A549 (cell line): ENCODE measurements around the gene PDZD11. TPM values are rescaled to one million over a fixed set of nuclear protein-coding genes. Genes with fewer than 3 reads are reported as not detected.

Experiments
- ATAC-seq, 2 experiments: fragments of 200-7000 bp in 1 of 2; fragments of >200 bp in 1 of 2; cut with Nextera tagmentation in 1 of 2; cut with Tn5 transposase in 1 of 2; 3 replicates each; pipeline versions ENCODE4 v1.8.0 to v1.9.1; 2018 to 2020; ENCODE audit warnings: mild to moderate bottlenecking in 1 of 2, moderate library complexity in 1 of 2
- CTCF ChIA-PET: fragments of 300-600 bp; sonication (Branson Sonifier 250); formaldehyde crosslinking; extraction: SDS; loops from one replicate; lab custom pipeline; 2021; ENCODE audit warnings: antibody characterized with exemption, inconsistent platforms; lab: Yijun Ruan, JAX
- POLR2A ChIA-PET: fragments of 350-600 bp; formaldehyde crosslinking; extraction: SDS; loops from one replicate; lab custom pipeline; 2021; ENCODE audit warnings: antibody characterized with exemption, inconsistent platforms; lab: Yijun Ruan, JAX
- DNase-seq, 2 experiments: peaks; one replicate each; pipeline versions ENCODE4 v3.0.0 to v3.0.0-alpha.2; 2011 to 2016; ENCODE audit warnings: low read depth in 1 of 2, low spot score in 1 of 2
- FAIRE-seq: peaks from 2 replicates; lab custom pipeline; 2011; peaks lifted over from hg19 to GRCh38; lab: Jason Lieb, UNC
- H3K27ac ChIP-seq, 2 experiments: fragments of >200 bp; sonication (Bioruptor Twin); formaldehyde crosslinking; 3 replicates each; pipeline ENCODE4 v1.5.1; 2016 to 2017
- H3K4me1 ChIP-seq: fragments of >200 bp; sonication (Bioruptor Twin); formaldehyde crosslinking; 3 replicates; pipeline ENCODE4 v1.6.1; 2016
- H3K4me2 ChIP-seq: fragments of >200 bp; sonication (Bioruptor Twin); formaldehyde crosslinking; 3 replicates; pipeline ENCODE4 v1.6.1; 2016
- H3K4me3 ChIP-seq: fragments of >200 bp; sonication (Bioruptor Twin); formaldehyde crosslinking; 3 replicates; pipeline ENCODE4 v1.5.1; 2016
- H3K9me3 ChIP-seq: fragments of >200 bp; sonication (Bioruptor Twin); formaldehyde crosslinking; 3 replicates; pipeline ENCODE4 v1.6.1; 2016
- BHLHE40 ChIP-seq: IDR thresholded peaks from 2 replicates; pipeline ENCODE4 v1.6.1; 2012; ENCODE audit warnings: low read depth, low read length, inconsistent platforms
- CBX8 ChIP-seq: fragments of 200-600 bp; sonication (generic); IDR thresholded peaks from 2 replicates; pipeline ENCODE4 v1.6.1; 2016
- CHD2 ChIP-seq: fragments of 150-350 bp; IDR thresholded peaks from 2 replicates; pipeline ENCODE4 v1.6.1; 2014; ENCODE audit warnings: low read length; ENCODE audit not compliant: partially characterized antibody
- EHF ChIP-seq: fragments of 250-450 bp; sonication (Bioruptor Pico); IDR thresholded peaks from 2 replicates; pipeline ENCODE4 v1.5.0; 2020; ENCODE audit warnings: mild to moderate bottlenecking
- EHMT2 ChIP-seq: fragments of 200-600 bp; sonication (generic); IDR thresholded peaks from 2 replicates; pipeline ENCODE4 v1.6.1; 2016; ENCODE audit warnings: antibody characterized with exemption, low read depth, mild to moderate bottlenecking, moderate library complexity
- ELK1 ChIP-seq: fragments of 150-350 bp; IDR thresholded peaks from 2 replicates; pipeline ENCODE4 v1.6.1; 2014; ENCODE audit warnings: low read depth, mild to moderate bottlenecking, low read length
- EP300 ChIP-seq, 2 experiments: fragments of >200 bp; sonication (Bioruptor Twin); formaldehyde crosslinking; IDR thresholded peaks; 2 replicates in 1 of 2; 3 replicates in 1 of 2; pipeline ENCODE4 v1.6.1; 2016 to 2017
- FOSB ChIP-seq: fragments of 250-450 bp; sonication (Bioruptor Pico); IDR thresholded peaks from 2 replicates; pipeline ENCODE4 v1.5.0; 2020; ENCODE audit warnings: mild to moderate bottlenecking, moderate library complexity
- HDAC2 ChIP-seq: fragments of 200-600 bp; sonication (generic); IDR thresholded peaks from 2 replicates; pipeline ENCODE4 v1.6.1; 2016
- HOXA7 ChIP-seq: fragments of 250-450 bp; sonication (Bioruptor Pico); IDR thresholded peaks from 2 replicates; pipeline ENCODE4 v1.5.0; 2020; ENCODE audit warnings: mild to moderate bottlenecking, moderate library complexity
- JUNB ChIP-seq: fragments of >200 bp; sonication (Bioruptor Twin); formaldehyde crosslinking; IDR thresholded peaks from 2 replicates; pipeline ENCODE4 v1.6.1; 2016
- MAFK ChIP-seq: fragments of 450-650 bp; IDR thresholded peaks from 2 replicates; pipeline ENCODE4 v1.6.1; 2014; ENCODE audit not compliant: partially characterized antibody
- MAZ ChIP-seq: fragments of 150-350 bp; IDR thresholded peaks from 2 replicates; pipeline ENCODE4 v1.6.1; 2014; ENCODE audit warnings: antibody characterized with exemption, low read depth, low read length, borderline replicate concordance
- MYC ChIP-seq: IDR thresholded peaks from 2 replicates; pipeline ENCODE4 v1.6.1; 2012; ENCODE audit warnings: mild to moderate bottlenecking, inconsistent platforms, low read length, improper control_type of control experiment, borderline replicate concordance
- NPAS2 ChIP-seq: fragments of 250-450 bp; sonication (Bioruptor Pico); IDR thresholded peaks from 2 replicates; pipeline ENCODE4 v1.8.0; 2022; ENCODE audit warnings: mild to moderate bottlenecking, moderate library complexity, borderline replicate concordance
- NR3C1 ChIP-seq: fragments of >200 bp; sonication (Bioruptor Twin); formaldehyde crosslinking; IDR thresholded peaks from 3 replicates; pipeline ENCODE4 v1.6.1; 2017
- POLR2A ChIP-seq: IDR thresholded peaks from 2 replicates; pipeline ENCODE4 v1.6.1; 2012; ENCODE audit warnings: mild to moderate bottlenecking, low read length
- RARB ChIP-seq: fragments of 250-450 bp; sonication (Bioruptor Pico); IDR thresholded peaks from 2 replicates; pipeline ENCODE4 v1.8.0; 2021; ENCODE audit warnings: mild to moderate bottlenecking, moderate library complexity
- RCOR1 ChIP-seq: fragments of 150-350 bp; IDR thresholded peaks from 2 replicates; pipeline ENCODE4 v1.6.1; 2014; ENCODE audit warnings: antibody characterized with exemption, low read length, low read depth
- RFX5 ChIP-seq: fragments of 450-650 bp; IDR thresholded peaks from 2 replicates; pipeline ENCODE4 v1.7.1; 2014; ENCODE audit warnings: antibody characterized with exemption, mild to moderate bottlenecking, moderate library complexity
- ZC3H11A ChIP-seq: fragments of 450-650 bp; IDR thresholded peaks from 2 replicates; pipeline ENCODE4 v1.6.1; 2014; ENCODE audit warnings: antibody characterized with exemption, mild to moderate bottlenecking
- ZFP36 ChIP-seq: fragments of 450-650 bp; IDR thresholded peaks from 2 replicates; pipeline ENCODE4 v1.6.1; 2014; ENCODE audit warnings: borderline replicate concordance; ENCODE audit not compliant: partially characterized antibody
- ZSCAN20 ChIP-seq: fragments of 250-450 bp; sonication (Bioruptor Pico); IDR thresholded peaks from 2 replicates; pipeline ENCODE4 v1.8.0; 2022; ENCODE audit warnings: mild to moderate bottlenecking, moderate library complexity
- WGBS: methylation state at CpG from one replicate; pipeline ENCODE4 v1.1.6; 2017; ENCODE audit errors: missing lambda C conversion rate; 5-methylcytosine and 5-hydroxymethylcytosine counted together
- polyA plus RNA-seq, 4 experiments: library from polyadenylated mRNA; depleted of rRNA in 3 of 4; stranded (reverse); fragments of >200 nt; fragmentation: RNase III in 1 of 4; extraction: RNeasy Plus Mini Kit Qiagen cat#74134 plus additional on column Dnase treatment in 1 of 4; gene quantifications; 2 replicates in 3 of 4; 3 replicates in 1 of 4; pipeline ENCODE4 v1.2.3, GENCODE V29; 2011 to 2017
- TF ChIP-seq, protein P1 (sequence below): IDR thresholded peaks from 2 replicates; pipeline ENCODE4 v1.6.1; 2012
- TF ChIP-seq, protein P2 (sequence below): fragments of 250-450 bp; sonication (Bioruptor Pico); IDR thresholded peaks from 2 replicates; pipeline ENCODE4 v1.5.0; 2021; ENCODE audit warnings: mild to moderate bottlenecking, moderate library complexity, borderline replicate concordance
- TF ChIP-seq, protein P3 (sequence below): fragments of 250-450 bp; sonication (Bioruptor Pico); IDR thresholded peaks from 2 replicates; pipeline ENCODE4 v1.5.0; 2020; ENCODE audit warnings: low read depth, mild to moderate bottlenecking, moderate library complexity
- TF ChIP-seq, protein P4 (sequence below): fragments of >200 bp; sonication (Bioruptor Twin); formaldehyde crosslinking; IDR thresholded peaks from 2 replicates; pipeline ENCODE4 v1.6.1; 2016
- TF ChIP-seq, protein P5 (sequence below): IDR thresholded peaks from 2 replicates; pipeline ENCODE4 v1.6.1; 2012; ENCODE audit warnings: low read depth, borderline replicate concordance
- TF ChIP-seq, protein P6 (sequence below): IDR thresholded peaks from 2 replicates; pipeline ENCODE4 v1.6.1; 2012

PDZD11 gene
- polyA plus RNA-seq, 2 of the 4 experiments (the other 2 are of a cell fraction) = 78.5 to 133 TPM

DNA sequence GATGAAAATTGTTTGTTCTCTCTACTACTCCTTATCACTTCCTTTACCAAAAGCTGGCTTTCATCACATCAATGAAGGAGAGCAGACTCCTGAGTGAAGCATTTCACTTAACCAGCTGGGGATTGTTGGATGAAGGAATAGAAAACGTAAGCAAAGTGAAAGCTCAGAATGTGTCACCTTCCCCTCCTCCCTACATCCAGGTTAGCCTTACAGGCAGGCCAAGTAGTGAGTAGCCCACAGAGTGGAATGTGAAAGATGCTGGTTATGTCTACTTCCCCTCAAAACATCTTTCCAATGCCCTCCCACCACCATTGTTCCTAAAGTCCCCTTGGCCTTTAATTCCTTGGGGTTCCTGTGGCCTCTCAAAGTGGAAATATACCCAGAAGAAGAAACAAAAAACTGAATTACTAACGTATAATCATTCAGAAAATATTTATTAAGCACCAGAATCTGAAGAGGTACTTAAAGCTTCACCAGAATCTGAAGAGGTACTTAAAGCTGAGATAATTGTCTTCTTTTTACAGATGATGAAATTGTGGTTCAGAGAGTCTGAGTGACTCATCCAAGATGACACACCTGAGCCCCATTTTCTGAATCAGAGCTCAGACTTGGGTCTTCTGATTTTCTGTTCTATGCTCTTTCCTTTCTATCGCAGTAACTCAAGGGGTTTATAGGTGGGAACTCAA, 36.2 kb downstream of the PDZD11 start:
- H3K4me2 ChIP-seq = no peak overlapping the region
- no peak overlapping the region for H3K4me3 ChIP-seq
- ATAC-seq (no peak), FAIRE-seq (no peak), DNase-seq (no peak)
- POLR2A ChIA-PET = interaction anchor here (1.3 kb wide), 1 partner anchor 120 kb away, joined by 4 read pairs; the partner anchor contains the start of gene IGBP1
- WGBS = 52% methylated on average over 3 of the region's 3 CpGs
- peaks cover 5% of the 10 kb centered on the region; the same call in 1 of the 3 replicates for H3K4me1 ChIP-seq
- no peaks in the 10 kb centered on the region for H3K9me3 ChIP-seq
- H3K27ac ChIP-seq = no peak overlapping the region
- TF ChIP-seq ZFP36 (no peak), CBX8 (no peak), POLR2A (no peak), RCOR1 (no peak), RFX5 (no peak), MAFK (no peak), RARB (CRISPR knock-in tag) (no peak)
- TF ChIP-seq, protein P1, sequence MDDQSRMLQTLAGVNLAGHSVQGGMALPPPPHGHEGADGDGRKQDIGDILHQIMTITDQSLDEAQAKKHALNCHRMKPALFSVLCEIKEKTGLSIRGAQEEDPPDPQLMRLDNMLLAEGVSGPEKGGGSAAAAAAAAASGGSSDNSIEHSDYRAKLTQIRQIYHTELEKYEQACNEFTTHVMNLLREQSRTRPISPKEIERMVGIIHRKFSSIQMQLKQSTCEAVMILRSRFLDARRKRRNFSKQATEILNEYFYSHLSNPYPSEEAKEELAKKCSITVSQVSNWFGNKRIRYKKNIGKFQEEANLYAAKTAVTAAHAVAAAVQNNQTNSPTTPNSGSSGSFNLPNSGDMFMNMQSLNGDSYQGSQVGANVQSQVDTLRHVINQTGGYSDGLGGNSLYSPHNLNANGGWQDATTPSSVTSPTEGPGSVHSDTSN = no peak
- CTCF ChIA-PET = interaction anchor here (0.6 to 0.7 kb wide), 2 partner anchors 157 to 299 kb away, joined by 3 read pairs; no protein-coding TSS in a partner anchor

DNA sequence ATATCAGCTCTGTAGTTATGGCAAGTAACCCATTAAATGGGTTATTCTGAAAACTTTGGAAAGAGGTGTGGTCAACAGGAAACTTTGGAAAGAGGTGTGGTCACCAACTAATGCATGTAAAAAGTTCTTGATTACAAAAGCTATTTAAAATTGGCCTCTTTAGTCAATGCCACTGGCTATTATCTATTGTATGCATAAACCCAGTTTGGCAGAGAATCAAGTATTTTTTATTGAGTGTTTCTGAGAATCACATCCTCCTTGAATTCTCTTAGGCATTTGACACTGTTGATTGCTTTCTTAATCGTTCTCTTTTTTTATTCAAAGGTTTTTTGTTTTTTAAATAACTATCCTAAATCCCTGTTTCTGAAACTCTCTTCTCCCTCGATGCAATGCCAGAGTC, 37.2 kb downstream of the PDZD11 start:
- ATAC-seq (no peak), FAIRE-seq (no peak), DNase-seq (no peak)
- Histone ChIP-seq H3K4me3 (no peak overlapping the region), H3K9me3 (no peaks in the 10 kb centered on the region), H3K4me1 (peaks cover 5% of the 10 kb centered on the region; the same call in 1 of the 3 replicates), H3K27ac (no peak overlapping the region), H3K4me2 (no peak overlapping the region)
- WGBS = 24% methylated on average over 2 of the region's 2 CpGs
- POLR2A ChIA-PET = no interaction called here
- CTCF ChIA-PET = interaction anchor here (0.6 to 0.9 kb wide), 2 partner anchors 10 to 23 kb away, joined by 3 to 4 read pairs; no protein-coding TSS in a partner anchor
- TF ChIP-seq NR3C1 (no peak), FOSB (CRISPR knock-in tag) (no peak), BHLHE40 (no peak), EP300 (IDR thresholded peaks at IDR 0.05) (no peak), CHD2 (no peak), JUNB (no peak), ZC3H11A (no peak), EHMT2 (no peak), HOXA7 (CRISPR knock-in tag) (no peak), RARB (CRISPR knock-in tag) (no peak), RCOR1 (no peak), MAZ (no peak)
- TF ChIP-seq, protein P2, sequence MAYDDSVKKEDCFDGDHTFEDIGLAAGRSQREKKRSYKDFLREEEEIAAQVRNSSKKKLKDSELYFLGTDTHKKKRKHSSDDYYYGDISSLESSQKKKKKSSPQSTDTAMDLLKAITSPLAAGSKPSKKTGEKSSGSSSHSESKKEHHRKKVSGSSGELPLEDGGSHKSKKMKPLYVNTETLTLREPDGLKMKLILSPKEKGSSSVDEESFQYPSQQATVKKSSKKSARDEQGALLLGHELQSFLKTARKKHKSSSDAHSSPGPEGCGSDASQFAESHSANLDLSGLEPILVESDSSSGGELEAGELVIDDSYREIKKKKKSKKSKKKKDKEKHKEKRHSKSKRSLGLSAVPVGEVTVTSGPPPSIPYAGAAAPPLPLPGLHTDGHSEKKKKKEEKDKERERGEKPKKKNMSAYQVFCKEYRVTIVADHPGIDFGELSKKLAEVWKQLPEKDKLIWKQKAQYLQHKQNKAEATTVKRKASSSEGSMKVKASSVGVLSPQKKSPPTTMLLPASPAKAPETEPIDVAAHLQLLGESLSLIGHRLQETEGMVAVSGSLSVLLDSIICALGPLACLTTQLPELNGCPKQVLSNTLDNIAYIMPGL (CRISPR knock-in tag) = no peak
- TF ChIP-seq, protein P3, sequence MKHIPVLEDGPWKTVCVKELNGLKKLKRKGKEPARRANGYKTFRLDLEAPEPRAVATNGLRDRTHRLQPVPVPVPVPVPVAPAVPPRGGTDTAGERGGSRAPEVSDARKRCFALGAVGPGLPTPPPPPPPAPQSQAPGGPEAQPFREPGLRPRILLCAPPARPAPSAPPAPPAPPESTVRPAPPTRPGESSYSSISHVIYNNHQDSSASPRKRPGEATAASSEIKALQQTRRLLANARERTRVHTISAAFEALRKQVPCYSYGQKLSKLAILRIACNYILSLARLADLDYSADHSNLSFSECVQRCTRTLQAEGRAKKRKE (CRISPR knock-in tag) = no peak

GRCh38 chrX:70247252-70247651, 42.5 kb downstream of the PDZD11 start:
- no peak overlapping the region for H3K4me2 ChIP-seq
- no peak for ATAC-seq
- WGBS = 41% methylated on average over 2 of the region's 2 CpGs
- H3K4me1 ChIP-seq = no peaks in the 10 kb centered on the region
- no peak overlapping the region for H3K4me3 ChIP-seq
- CTCF ChIA-PET = no interaction called here
- no peak for DNase-seq
- POLR2A ChIA-PET = no interaction called here
- no peak overlapping the region for H3K27ac ChIP-seq
- no peaks in the 10 kb centered on the region for H3K9me3 ChIP-seq
- FAIRE-seq = no peak
- TF ChIP-seq MYC (no peak), MAZ (no peak), EHF (no peak), NPAS2 (CRISPR knock-in tag) (no peak), POLR2A (no peak), RCOR1 (no peak), HDAC2 (no peak), ELK1 (no peak), ZSCAN20 (no peak), NR3C1 (no peak)
- TF ChIP-seq, protein P4, sequence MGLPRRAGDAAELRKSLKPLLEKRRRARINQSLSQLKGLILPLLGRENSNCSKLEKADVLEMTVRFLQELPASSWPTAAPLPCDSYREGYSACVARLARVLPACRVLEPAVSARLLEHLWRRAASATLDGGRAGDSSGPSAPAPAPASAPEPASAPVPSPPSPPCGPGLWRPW = no peak
- TF ChIP-seq, protein P5, sequence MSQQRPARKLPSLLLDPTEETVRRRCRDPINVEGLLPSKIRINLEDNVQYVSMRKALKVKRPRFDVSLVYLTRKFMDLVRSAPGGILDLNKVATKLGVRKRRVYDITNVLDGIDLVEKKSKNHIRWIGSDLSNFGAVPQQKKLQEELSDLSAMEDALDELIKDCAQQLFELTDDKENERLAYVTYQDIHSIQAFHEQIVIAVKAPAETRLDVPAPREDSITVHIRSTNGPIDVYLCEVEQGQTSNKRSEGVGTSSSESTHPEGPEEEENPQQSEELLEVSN = no peak
- TF ChIP-seq, protein P6, sequence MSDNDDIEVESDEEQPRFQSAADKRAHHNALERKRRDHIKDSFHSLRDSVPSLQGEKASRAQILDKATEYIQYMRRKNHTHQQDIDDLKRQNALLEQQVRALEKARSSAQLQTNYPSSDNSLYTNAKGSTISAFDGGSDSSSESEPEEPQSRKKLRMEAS = no peak
